ENCODE data around the gene FAM168A. TPM values are rescaled to one million over a fixed set of nuclear protein-coding genes. Genes with fewer than 3 reads are reported as not detected.

The FAM168A gene
- total RNA-seq, 4 donors from 2014 or later = 31.1 to 50.8 (median 41.1) TPM

DNA sequence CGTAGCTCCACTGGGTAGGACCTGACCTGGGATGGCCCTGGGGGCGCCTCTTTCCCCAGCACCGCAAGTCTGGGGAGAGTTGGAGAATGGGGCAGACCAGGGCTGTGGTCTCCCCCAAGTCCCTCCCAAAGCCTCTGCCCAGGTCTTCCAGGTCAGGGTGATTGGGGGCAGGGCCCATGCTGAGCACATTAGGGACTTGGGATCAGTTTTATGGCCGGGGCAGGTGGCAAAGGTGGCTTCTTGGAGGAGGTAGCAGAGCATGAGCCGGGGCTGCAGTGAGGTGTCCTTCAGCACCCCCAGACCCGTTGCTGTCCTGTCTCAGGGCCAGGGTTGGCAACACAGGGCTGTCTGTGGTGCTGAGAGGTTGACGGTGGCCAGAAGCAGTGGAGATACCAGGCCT, 215.7 kb downstream of the FAM168A start:
- no peak for DNase-seq (ENCODE audit: extremely low spot score)
- Histone ChIP-seq H3K4me1 (peaks cover 37 to 59% (median 38%) of the 10 kb centered on the region in 4 donors), H3K27ac (replicated peaks in 1 of 4) (no peak overlapping the region), H3K36me3 (no peaks in the 10 kb centered on the region), H3K4me3 (no peak overlapping the region), H3K9me3 (no peaks in the 10 kb centered on the region), H3K27me3 (no peaks in the 10 kb centered on the region)
- intact Hi-C loops (cut with DNase I) = no loop called here
- 94% methylated on average over 4 of the region's 7 CpGs for WGBS
- TF ChIP-seq EP300 (IDR thresholded peaks at IDR 0.05) (no peak), POLR2A (IDR thresholded peaks at IDR 0.05; ENCODE audit: low read depth) (no peak), CTCF (IDR thresholded peaks at IDR 0.05) (no peak), POLR2AphosphoS5 (IDR thresholded peaks at IDR 0.05) (no peak)

DNA sequence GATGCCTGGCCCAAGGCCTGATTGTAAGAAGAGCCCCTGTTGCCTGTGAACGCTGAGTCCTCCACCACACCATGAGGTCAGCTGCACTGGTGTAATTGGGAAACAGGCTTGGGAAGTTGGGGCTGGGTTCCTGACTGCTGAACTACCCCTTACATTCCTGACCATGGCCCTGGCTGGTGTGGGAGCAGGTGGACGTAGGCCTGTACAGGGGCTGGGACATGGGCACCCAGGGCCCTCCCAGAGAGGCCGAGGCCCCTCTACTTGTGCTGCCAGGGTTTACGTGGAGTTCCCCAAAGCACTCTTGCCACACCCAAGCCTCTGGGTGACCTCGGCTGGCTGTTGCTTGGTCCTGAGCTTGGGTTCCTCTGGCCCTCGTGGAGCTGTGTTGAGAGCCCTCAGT, 216.3 kb downstream of the FAM168A start:
- no peak for DNase-seq (ENCODE audit: extremely low spot score)
- 77% methylated on average over 6 of the region's 6 CpGs for WGBS
- no peaks in the 10 kb centered on the region for H3K36me3 ChIP-seq
- intact Hi-C loops (cut with DNase I) = no loop called here
- no peak overlapping the region for H3K27ac ChIP-seq (replicated peaks in 1 of 4)
- H3K27me3 ChIP-seq = no peaks in the 10 kb centered on the region
- no peak overlapping the region for H3K4me3 ChIP-seq
- H3K4me1 ChIP-seq = peaks cover 41 to 65% (median 43%) of the 10 kb centered on the region in 4 donors
- TF ChIP-seq POLR2A (IDR thresholded peaks at IDR 0.05; ENCODE audit: low read depth) (no peak), POLR2AphosphoS5 (IDR thresholded peaks at IDR 0.05) (no peak), CTCF (IDR thresholded peaks at IDR 0.05) (no peak)
- H3K9me3 ChIP-seq = no peaks in the 10 kb centered on the region

DNA sequence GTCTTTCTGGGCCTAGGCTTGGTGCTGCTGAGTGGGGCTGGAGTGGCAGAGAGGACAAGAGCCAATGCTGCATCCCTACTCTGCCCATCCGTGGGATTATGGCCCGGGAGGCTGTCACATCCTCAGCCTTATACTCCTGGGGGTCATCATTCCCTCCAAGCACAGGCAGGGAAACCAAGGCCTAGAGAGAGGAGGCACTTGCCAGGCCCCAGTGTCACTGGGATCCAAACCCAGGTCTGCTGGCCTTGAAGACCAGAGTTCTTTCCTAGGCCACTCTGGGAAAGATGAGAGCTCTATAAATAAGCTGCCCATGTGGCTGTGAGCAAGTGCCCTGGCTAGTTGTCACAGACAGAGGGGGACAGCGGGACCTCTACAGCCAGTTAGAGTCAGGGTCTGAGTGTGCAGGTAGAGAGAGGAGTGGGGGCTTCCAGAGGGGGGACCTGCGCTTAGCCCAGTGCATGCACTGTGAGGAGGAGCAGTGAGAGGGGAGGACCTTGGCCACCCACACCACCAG, 217.0 kb downstream of the FAM168A start:
- DNase-seq (ENCODE audit: extremely low spot score) = no peak
- no peaks in the 10 kb centered on the region for H3K36me3 ChIP-seq
- no peaks in the 10 kb centered on the region for H3K9me3 ChIP-seq
- H3K27me3 ChIP-seq = no peaks in the 10 kb centered on the region
- WGBS = 94% methylated on average over 2 of the region's 4 CpGs
- H3K4me3 ChIP-seq = no peak overlapping the region
- H3K4me1 ChIP-seq = peaks cover 40 to 60% (median 46%) of the 10 kb centered on the region in 4 donors
- no peak overlapping the region for H3K27ac ChIP-seq (replicated peaks in 1 of 4)
- TF ChIP-seq CTCF (IDR thresholded peaks at IDR 0.05) = no peak
- TF ChIP-seq POLR2A (IDR thresholded peaks at IDR 0.05; ENCODE audit: low read depth) = no peak
- TF ChIP-seq POLR2AphosphoS5 (IDR thresholded peaks at IDR 0.05) = no peak
- TF ChIP-seq EP300 (IDR thresholded peaks at IDR 0.05) = no peak
- intact Hi-C loops (cut with DNase I) = no loop called here

DNA sequence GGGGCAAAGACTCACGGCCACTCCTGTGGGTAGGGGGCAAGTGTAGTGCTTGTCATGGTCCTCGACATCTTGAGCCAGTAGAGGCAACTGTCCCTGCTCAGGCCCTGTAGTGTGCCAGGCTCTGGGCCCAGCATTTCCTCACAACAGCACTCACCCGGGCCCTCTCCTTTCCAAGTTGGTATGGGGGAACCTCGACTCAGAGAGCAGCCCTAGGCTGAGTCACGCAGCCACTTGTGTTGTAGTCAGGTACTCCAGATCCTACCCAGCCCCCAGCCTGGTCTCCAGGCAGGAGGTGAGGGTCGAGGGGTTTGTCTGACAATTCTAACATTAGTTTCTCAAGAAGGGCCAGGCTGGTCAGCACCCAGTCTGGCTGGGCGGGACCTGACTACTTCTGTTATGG, 217.6 kb downstream of the FAM168A start:
- TF ChIP-seq CTCF (IDR thresholded peaks at IDR 0.05) (no peak), POLR2AphosphoS5 (IDR thresholded peaks at IDR 0.05) (no peak), EP300 (IDR thresholded peaks at IDR 0.05) (no peak), POLR2A (IDR thresholded peaks at IDR 0.05; ENCODE audit: low read depth) (no peak)
- DNase-seq (ENCODE audit: extremely low spot score) = no peak
- no peaks in the 10 kb centered on the region for H3K27me3 ChIP-seq
- no peaks in the 10 kb centered on the region for H3K36me3 ChIP-seq
- 97% methylated on average over 5 of the region's 7 CpGs for WGBS
- peaks cover 38 to 60% (median 45%) of the 10 kb centered on the region in 4 donors for H3K4me1 ChIP-seq
- no peaks in the 10 kb centered on the region for H3K9me3 ChIP-seq
- no peak overlapping the region for H3K4me3 ChIP-seq
- intact Hi-C loops (cut with DNase I) = no loop called here
- no peak overlapping the region for H3K27ac ChIP-seq (replicated peaks in 1 of 4)

All from esophagus muscularis mucosa (tissue), 4 donors.